Fibroblast of skin of left quadriceps (primary cell): ENCODE measurements around the gene ADD3.

Experiments
- DNase-seq, 2 experiments: peaks; one replicate each; pipeline ENCODE4 v3.0.0-alpha.2; 2013; ENCODE audit warnings: low read depth in 2 of 2

ADD3 gene

DNA sequence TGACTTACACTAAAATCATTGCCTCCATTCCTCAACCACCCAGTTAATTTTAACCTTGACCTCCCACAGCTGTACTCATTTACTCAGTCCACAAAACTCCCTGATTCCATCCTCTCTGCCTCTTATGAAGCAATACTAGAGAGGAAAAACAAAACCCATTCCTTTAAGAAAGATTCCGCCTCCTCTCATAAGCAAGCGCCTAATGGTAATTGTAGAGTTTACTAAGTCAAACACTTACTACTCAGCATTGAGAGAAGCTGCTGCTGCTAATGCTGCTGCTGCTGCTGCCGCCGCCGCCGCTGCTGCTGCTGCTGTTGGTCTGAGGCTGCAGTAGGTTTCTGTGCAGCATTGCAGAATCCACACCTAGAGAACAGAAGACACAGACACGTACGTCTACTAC is 2.1 kb upstream of the ADD3 start:
- peak; percentile 76 to 82 for DNase-seq

- peak; percentile 63 to 71 for DNase-seq
Measured at GRCh38 chr10:110006358-110007160, 1.2 kb upstream of the ADD3 start.

GRCh38 chr10:110007161-110007700 is 553 bp upstream of the ADD3 start:
- DNase-seq, result no peak

GRCh38 chr10:110008518-110009339 is 945 bp downstream of the ADD3 start:
- no peak for DNase-seq

DNA sequence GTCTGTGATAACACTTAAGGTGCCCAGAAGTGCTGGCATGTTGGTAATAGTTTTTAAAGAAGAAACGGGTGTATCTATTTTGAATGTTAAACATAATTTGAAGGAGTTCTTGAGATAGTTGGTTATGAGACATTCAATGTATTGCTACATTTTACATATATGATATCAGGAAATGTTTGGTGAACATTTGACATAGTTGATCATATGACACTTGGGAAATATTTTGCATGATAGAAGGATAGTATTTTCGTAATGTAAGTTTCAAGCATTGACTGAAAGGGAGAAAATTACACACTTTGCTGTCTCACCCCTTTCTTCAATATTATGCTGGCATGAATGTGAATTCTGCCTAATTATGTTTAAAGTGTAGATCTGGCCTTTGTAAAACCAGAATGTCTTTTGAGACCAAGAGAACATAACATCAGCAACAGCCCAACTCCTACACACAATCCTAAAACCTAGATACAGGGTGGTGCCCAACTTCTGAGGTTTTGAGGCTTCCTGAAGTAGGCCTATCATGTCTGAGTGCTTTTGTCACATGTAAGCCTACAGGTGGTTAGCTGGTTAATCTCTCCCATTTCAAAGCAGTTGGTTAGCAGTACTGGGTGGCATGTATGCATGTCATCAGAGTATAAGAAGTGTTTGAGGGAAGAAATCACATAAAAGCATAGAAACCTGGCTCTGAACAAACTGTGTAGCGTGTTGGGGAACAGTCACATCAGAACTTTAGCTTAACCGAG is 2.1 kb downstream of the ADD3 start:
- DNase-seq, result no peak

DNA sequence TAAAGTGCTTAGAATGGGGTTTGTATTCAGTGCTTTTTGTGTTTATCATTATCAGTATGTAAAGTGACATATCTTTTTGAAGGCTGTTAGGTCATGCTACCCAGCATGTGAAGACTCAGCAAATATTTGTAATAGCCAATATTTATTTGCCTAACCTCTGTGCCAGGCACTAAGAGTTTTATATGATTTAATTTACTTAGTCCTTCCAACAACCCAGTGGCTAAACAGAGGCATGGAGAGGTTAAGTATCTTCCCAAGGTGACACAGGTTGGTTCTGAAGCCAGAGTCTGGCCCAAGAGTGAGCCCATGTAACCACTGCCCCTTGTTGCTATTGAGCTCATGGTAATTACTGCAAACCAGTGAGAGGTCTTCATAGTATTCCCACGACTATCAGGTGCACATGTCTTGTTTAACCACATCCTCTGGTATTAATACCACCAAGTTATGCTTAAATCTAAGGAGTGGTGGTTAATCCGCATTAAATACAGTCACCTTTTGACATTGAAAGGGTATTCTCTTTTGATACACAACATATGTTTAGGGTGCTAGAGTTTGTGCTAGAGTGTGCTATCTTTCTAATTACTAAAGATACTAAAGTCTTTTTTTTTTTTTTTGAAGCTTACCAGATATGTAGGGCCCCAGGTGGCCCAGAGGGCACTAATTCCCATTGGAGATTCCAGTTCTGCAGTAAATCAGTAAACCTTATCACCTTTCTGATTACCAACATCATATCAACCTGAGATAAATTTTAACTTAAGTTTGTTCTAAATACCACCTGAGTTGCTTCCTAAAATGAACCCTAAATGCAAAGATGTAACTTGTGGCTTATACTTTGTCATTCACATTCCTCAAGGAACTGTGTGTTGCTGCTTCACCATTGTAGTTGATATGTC is 2.9 kb downstream of the ADD3 start:
- DNase-seq, result no peak

DNA sequence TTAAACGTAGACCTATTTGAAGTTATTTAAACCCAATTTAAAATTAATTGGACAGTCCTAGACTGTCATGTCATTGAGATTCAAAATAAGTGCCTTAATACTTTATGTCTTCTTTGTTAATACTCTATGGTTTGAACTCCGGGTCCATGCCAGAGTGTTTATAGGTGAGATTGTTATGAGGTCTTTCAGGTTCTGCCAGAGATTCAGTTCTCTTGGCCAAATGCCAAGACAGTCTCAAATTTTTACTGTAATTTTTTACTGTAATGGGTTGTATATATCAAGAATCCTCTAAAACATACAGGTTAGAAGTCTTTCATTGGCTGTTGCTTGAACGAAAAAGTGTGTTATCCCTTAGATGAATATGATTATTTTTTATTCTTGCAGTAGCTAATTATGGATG is 3.9 kb downstream of the ADD3 start:
- no peak for DNase-seq

DNA sequence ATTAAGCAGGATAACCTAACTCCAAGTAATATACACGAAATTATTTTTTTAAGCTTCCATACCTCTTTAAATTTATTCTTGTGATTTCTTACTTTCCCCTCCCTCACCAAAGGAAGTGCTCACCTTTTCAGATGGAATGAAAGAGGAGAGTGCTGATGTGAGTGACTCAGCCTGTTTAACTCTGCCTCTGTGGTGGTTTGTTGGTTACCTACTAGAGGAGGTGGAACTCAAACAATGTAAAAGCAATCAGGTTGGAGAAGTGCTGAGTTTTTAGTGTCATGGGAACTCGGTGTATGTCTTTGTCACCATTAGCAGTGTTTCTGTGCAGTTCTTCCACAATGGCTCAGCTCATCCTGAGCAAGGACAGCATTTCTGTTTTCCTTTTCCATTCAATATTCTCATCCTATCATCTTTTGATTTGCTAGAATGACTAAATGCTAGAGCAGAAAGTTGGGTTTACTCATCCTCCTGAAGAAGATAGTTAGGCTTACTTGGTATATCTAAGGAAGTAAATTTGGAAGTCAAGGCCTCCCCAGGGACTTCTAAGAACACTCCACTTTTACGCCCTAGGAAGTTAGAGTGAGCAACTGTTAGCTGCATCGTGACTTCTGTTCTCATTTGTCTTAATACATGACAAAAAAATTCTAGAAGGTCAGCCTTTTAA is 6.0 kb downstream of the ADD3 start:
- no peak for DNase-seq

DNA sequence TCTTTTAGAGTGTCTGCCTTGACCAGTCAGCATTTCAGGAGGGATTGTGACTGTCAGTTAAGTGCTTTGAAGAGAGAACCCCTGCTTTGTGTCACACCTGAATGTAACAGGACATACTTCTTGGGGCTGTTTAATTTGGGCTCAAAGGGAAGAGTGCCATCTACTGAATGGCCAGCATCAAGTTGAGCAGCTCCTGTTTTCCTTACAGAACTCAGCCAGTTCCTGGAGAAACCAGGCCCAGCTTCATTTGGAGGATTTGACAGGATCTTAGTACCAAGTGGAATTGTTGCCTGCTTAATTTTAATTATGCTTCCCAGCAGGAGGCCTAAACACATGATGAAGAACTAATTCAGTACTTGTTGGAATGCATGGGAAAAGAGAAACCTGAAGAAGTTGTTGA is 8.3 kb downstream of the ADD3 start:
- DNase-seq, result no peak

GRCh38 chr10:110017052-110017451 is 9.3 kb downstream of the ADD3 start:
- no peak for DNase-seq

- no peak for DNase-seq
Measured at GRCh38 chr10:110017907-110018306, 10.1 kb downstream of the ADD3 start.

GRCh38 chr10:110020265-110020664 is 12.5 kb downstream of the ADD3 start:
- DNase-seq, result no peak

- DNase-seq, result no peak
Measured at GRCh38 chr10:110022716-110023504, 15.1 kb downstream of the ADD3 start.

DNA sequence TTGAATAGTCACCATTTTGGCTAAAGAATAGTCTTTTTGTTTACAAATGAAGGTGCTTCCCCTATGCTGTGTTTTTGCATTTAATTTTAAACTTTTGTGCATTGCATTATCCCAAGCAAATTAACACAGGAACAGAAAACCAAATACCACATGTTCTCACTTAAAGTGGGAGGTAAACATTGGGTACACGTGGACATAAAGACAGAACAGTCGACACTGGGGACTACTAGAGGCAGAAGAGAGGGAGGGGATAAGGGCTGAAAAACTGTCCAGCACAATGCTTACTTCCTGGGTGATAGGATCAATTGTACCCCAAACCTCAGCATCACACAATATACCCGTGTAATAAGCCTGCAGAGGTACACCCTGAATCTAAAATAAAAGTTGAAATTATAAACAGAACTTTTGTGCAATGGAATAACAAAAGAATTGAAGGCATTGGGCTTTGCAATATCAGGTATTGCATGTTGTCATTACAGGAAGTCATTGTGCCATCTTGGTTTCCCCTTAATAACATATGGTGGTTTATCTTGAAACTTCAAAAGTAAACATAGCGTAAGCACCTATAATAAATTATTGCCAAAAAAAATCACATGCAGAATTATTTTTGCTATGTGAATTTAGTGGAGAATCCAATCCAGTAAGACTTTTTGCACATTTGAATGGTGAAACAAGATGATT is 16.1 kb downstream of the ADD3 start:
- DNase-seq, result no peak

DNA sequence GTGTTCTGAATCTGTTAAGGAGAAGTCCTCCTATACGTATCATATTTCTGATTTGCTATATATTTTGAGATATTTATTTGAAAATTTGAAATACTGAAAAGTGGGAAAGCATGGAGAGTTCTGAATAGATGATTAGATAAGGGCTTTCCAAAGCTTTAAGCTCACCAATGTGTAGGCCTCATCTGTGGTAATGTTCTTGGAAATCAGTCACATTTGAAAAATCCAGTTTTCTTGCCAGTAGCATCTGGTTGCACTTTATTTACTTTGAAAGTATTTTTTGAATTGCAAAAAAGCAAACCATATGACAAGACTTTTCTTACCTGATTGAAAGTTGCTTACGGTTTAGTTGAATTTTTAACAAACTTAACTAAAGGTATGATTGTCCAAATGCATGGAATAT is 21.7 kb downstream of the ADD3 start:
- DNase-seq, result no peak

DNA sequence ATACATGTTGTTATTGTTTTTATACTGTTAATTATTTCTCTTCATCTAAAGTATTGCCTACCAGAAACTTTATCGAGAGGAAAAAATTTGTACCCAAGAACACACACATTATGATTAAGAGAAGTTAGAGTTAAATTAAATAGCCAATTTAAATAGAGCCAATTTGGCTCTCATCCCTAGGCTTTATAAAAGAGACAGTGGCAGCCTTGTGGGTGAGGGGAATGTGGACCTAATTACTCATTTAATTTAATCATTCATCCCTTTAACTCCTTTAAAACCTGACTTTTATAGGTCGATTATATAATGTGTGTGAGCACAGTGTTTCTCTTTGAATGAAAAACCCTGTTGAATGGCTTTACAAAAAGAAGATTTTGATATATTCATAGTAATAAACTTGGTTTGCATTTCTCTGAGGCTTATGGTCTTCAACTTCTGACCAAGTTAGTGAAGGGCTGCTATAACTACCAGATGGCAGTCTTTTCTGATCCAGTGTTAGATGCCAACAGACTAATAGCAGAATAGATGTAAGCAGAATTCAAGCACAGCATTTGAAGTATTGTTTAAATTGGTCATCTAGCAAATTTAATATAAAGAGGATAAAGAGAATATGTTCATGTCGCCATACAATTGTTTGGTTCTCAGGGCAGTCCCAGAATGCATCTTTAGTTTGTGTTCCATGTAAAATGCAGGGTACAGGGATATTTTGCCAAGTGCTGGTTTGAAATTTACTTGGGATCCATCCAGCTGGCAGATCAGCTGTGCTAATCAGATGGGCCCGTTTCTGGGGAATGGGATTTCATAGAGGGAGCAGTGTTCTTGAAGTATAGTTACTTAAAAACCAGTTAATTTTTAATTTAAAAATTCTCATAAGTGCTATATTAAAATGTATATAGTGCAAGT is 25.3 kb downstream of the ADD3 start:
- DNase-seq, result no peak

GRCh38 chr10:110033701-110034235 is 26.0 kb downstream of the ADD3 start:
- DNase-seq, result no peak

DNA sequence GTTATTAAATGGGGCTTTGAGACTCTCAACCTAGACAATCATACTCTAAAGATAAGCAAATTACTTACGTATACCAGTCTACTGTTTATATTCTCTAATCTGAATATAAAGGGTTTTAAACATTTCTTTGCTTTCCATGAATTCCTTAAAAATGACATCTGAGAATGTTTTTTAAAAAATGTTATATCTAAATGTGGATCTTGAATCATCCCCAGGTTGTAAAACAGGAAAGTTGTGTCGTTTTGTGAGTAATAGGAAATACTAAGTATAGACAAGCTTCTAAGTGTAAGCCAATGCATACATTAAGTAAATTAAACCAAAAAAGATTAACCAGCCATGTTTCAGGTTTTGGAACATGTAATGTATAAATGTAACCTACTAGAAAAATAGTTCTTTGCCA is 26.8 kb downstream of the ADD3 start:
- no peak for DNase-seq
